Trophoblast cell (in vitro differentiated cells and primary cell): ENCODE measurements around the gene MPC1.

Experiments used
- DNase-seq, 2 donors: peaks; one replicate each; pipeline ENCODE4 v3.0.0-alpha.2; 2016
- H2AFZ ChIP-seq: 2 replicates; pipeline ENCODE4 v1.6.1; 2013; ENCODE audit warnings: low read length, moderate library complexity, mild to moderate bottlenecking; ENCODE audit not compliant: insufficient read depth, poor library complexity
- H2AK5ac ChIP-seq: 2 replicates; pipeline ENCODE4 v1.6.1; 2013; ENCODE audit warnings: mild to moderate bottlenecking, low read length
- H2BK120ac ChIP-seq: 2 replicates; pipeline ENCODE4 v1.6.1; 2013; ENCODE audit warnings: low read length, mild to moderate bottlenecking, moderate library complexity; ENCODE audit not compliant: insufficient read depth, poor library complexity
- H2BK12ac ChIP-seq: 2 replicates; pipeline ENCODE4 v1.6.1; 2013; ENCODE audit warnings: mild to moderate bottlenecking, low read length, moderate library complexity
- H2BK5ac ChIP-seq: 2 replicates; pipeline ENCODE4 v1.6.1; 2013; ENCODE audit warnings: low read length, low read depth, moderate library complexity, mild to moderate bottlenecking; ENCODE audit not compliant: poor library complexity
- H3K14ac ChIP-seq: 2 replicates; pipeline ENCODE4 v1.6.1; 2013; ENCODE audit warnings: mild to moderate bottlenecking, low read length
- H3K18ac ChIP-seq: 2 replicates; pipeline ENCODE4 v1.6.1; 2013; ENCODE audit warnings: mild to moderate bottlenecking, low read length
- H3K23ac ChIP-seq: 2 replicates; pipeline ENCODE4 v1.6.1; 2013; ENCODE audit warnings: low read length
- H3K27ac ChIP-seq: 2 replicates; pipeline ENCODE4 v1.5.1; 2013; ENCODE audit warnings: low read depth, mild to moderate bottlenecking, inconsistent platforms, low read length, moderate library complexity
- H3K27me3 ChIP-seq: 2 replicates; pipeline ENCODE4 v1.6.1; 2013; ENCODE audit warnings: inconsistent platforms, mild to moderate bottlenecking, low read length, moderate library complexity; ENCODE audit not compliant: insufficient read depth
- H3K36me3 ChIP-seq, 2 experiments: 1 replicate in 1 of 2; 2 replicates in 1 of 2; pipeline ENCODE4 v1.6.1; 2013; ENCODE audit warnings: low read length in 2 of 2, mild to moderate bottlenecking in 2 of 2, moderate library complexity in 1 of 2; ENCODE audit not compliant: insufficient read depth in 2 of 2, control insufficient read depth in 1 of 2
- H3K4ac ChIP-seq: 2 replicates; pipeline ENCODE4 v1.6.1; 2013; ENCODE audit warnings: low read depth, mild to moderate bottlenecking, low read length, moderate library complexity
- H3K4me1 ChIP-seq, 2 experiments: 1 replicate in 1 of 2; 2 replicates in 1 of 2; pipeline ENCODE4 v1.6.1; 2013; ENCODE audit warnings: low read length in 2 of 2, mild to moderate bottlenecking in 2 of 2, moderate library complexity in 1 of 2; ENCODE audit not compliant: insufficient read depth in 2 of 2, control insufficient read depth in 1 of 2
- H3K4me2 ChIP-seq: 2 replicates; pipeline ENCODE4 v1.6.1; 2013; ENCODE audit warnings: inconsistent platforms, mild to moderate bottlenecking, low read length, moderate library complexity
- H3K4me3 ChIP-seq: 2 replicates; pipeline ENCODE4 v1.5.1; 2013; ENCODE audit warnings: mild to moderate bottlenecking, low read depth, low read length, inconsistent platforms
- H3K79me1 ChIP-seq: one replicate; pipeline ENCODE4 v1.6.1; 2013; ENCODE audit warnings: low read length
- H3K79me2 ChIP-seq: 2 replicates; pipeline ENCODE4 v1.6.1; 2013; ENCODE audit warnings: low read length, mild to moderate bottlenecking; ENCODE audit not compliant: control insufficient read depth, insufficient read depth, poor library complexity
- H3K9ac ChIP-seq: 2 replicates; pipeline ENCODE4 v1.6.1; 2013; ENCODE audit warnings: mild to moderate bottlenecking, low read length
- H3K9me3 ChIP-seq: 2 replicates; pipeline ENCODE4 v1.6.1; 2013; ENCODE audit warnings: low read depth, mild to moderate bottlenecking, control low read depth, inconsistent platforms, low read length; ENCODE audit not compliant: insufficient read depth
- H4K12ac ChIP-seq: 2 replicates; pipeline ENCODE4 v1.6.1; 2013; ENCODE audit warnings: low read depth, mild to moderate bottlenecking, low read length, moderate library complexity
- H4K8ac ChIP-seq: 2 replicates; pipeline ENCODE4 v1.6.1; 2013; ENCODE audit warnings: low read depth, mild to moderate bottlenecking, low read length, moderate library complexity
- H4K91ac ChIP-seq: one replicate; pipeline ENCODE4 v1.6.1; 2013; ENCODE audit warnings: low read depth, mild to moderate bottlenecking, low read length, moderate library complexity
- whole genome bisulfite sequencing: extraction: QIAGEN DNeasy Blood & Tissue Kit; methylation state at CpG from one replicate; pipeline ENCODE4 v1.1.7; 2013; ENCODE audit warnings: missing lambda C conversion rate; ENCODE audit not compliant: insufficient read length, insufficient coverage; ENCODE audit errors: extremely low coverage; 5-methylcytosine and 5-hydroxymethylcytosine counted together

Gene MPC1

GRCh38 chr6:166361077-166361429 lies 21.7 kb downstream of the MPC1 start:
- Histone ChIP-seq H4K8ac (no peak overlapping the region), H4K91ac (no peak overlapping the region), H3K18ac (no peak overlapping the region), H3K4me3 (no peak overlapping the region), H3K14ac (no peak overlapping the region), H3K79me2 (no peaks in the 10 kb centered on the region), H3K4ac (no peak overlapping the region), H3K27me3 (no peaks in the 10 kb centered on the region), H3K4me1 (peaks cover 2 to 4% of the 10 kb centered on the region in 2 experiments), H2BK120ac (no peak overlapping the region), H3K27ac (no peak overlapping the region), H4K12ac (no peak overlapping the region), H3K23ac (no peak overlapping the region), H2BK12ac (no peak overlapping the region), H2AFZ (no peak overlapping the region), H3K36me3 (peaks cover 0 to 4% of the 10 kb centered on the region in 2 experiments), H3K4me2 (no peak overlapping the region), H3K9ac (no peak overlapping the region), H2AK5ac (no peak overlapping the region), H3K9me3 (peaks cover 1% of the 10 kb centered on the region), H2BK5ac (no peak overlapping the region), H3K79me1 (no peaks in the 10 kb centered on the region)
- WGBS, result no CpG with 5 or more reads among the region's 3 CpGs
- DNase-seq, result peak; percentile 99

GRCh38 chr6:166360243-166361076 lies 22.3 kb downstream of the MPC1 start:
- peak overlapping the region; percentile 28 for H2BK120ac ChIP-seq
- H2BK12ac ChIP-seq, result no peak overlapping the region
- peak; percentile 45 to 72 for DNase-seq
- H3K79me2 ChIP-seq, result no peaks in the 10 kb centered on the region
- peaks cover 2 to 4% of the 10 kb centered on the region in 2 experiments for H3K4me1 ChIP-seq
- no CpG with 5 or more reads among the region's 8 CpGs for WGBS
- H3K27ac ChIP-seq, result peak overlapping the region; percentile 29
- H3K18ac ChIP-seq, result no peak overlapping the region
- no peak overlapping the region for H3K4me2 ChIP-seq
- H4K8ac ChIP-seq, result no peak overlapping the region
- peaks cover 3% of the 10 kb centered on the region for H3K9me3 ChIP-seq
- no peak overlapping the region for H2AK5ac ChIP-seq
- no peak overlapping the region for H4K12ac ChIP-seq
- H3K23ac ChIP-seq, result no peak overlapping the region
- H3K4me3 ChIP-seq, result no peak overlapping the region
- no peak overlapping the region for H4K91ac ChIP-seq
- no peak overlapping the region for H3K14ac ChIP-seq
- H3K36me3 ChIP-seq, result peaks cover 0 to 4% of the 10 kb centered on the region in 2 experiments
- no peak overlapping the region for H2BK5ac ChIP-seq
- H3K4ac ChIP-seq, result no peak overlapping the region
- H3K79me1 ChIP-seq, result no peaks in the 10 kb centered on the region
- H3K27me3 ChIP-seq, result no peaks in the 10 kb centered on the region
- H3K9ac ChIP-seq, result no peak overlapping the region
- H2AFZ ChIP-seq, result peak overlapping the region; percentile 18

- Histone ChIP-seq H3K9ac (peak overlapping the region; percentile 23), H4K8ac (no peak overlapping the region), H3K18ac (no peak overlapping the region), H4K12ac (no peak overlapping the region), H3K27ac (no peak overlapping the region), H2AK5ac (no peak overlapping the region), H2BK120ac (no peak overlapping the region), H3K27me3 (no peaks in the 10 kb centered on the region), H2AFZ (no peak overlapping the region), H2BK12ac (no peak overlapping the region), H2BK5ac (no peak overlapping the region), H3K79me2 (no peaks in the 10 kb centered on the region), H3K36me3 (no peaks in the 10 kb centered on the region), H3K79me1 (no peaks in the 10 kb centered on the region), H3K4me1 (peaks cover 1% of the 10 kb centered on the region in 2 experiments), H3K23ac (peak overlapping the region; percentile 17), H3K14ac (no peak overlapping the region), H3K4me3 (no peak overlapping the region), H4K91ac (no peak overlapping the region), H3K4me2 (no peak overlapping the region), H3K4ac (no peak overlapping the region), H3K9me3 (peaks cover 2% of the 10 kb centered on the region)
- no CpG with 5 or more reads among the region's 5 CpGs for WGBS
- DNase-seq, result no peak
These were observed 27.2 kb downstream of the MPC1 start for GRCh38 chr6:166355552-166355951.

- H3K18ac ChIP-seq, result no peak overlapping the region
- no peaks in the 10 kb centered on the region for H3K79me2 ChIP-seq
- no peaks in the 10 kb centered on the region for H3K4me1 ChIP-seq
- no peaks in the 10 kb centered on the region for H3K79me1 ChIP-seq
- no CpG with 5 or more reads among the region's 4 CpGs for WGBS
- H2BK120ac ChIP-seq, result no peak overlapping the region
- H3K27me3 ChIP-seq, result no peaks in the 10 kb centered on the region
- no peak overlapping the region for H3K9ac ChIP-seq
- H2AK5ac ChIP-seq, result no peak overlapping the region
- no peak overlapping the region for H4K12ac ChIP-seq
- H3K9me3 ChIP-seq, result peaks cover 2% of the 10 kb centered on the region
- H3K4me2 ChIP-seq, result no peak overlapping the region
- no peak overlapping the region for H2BK12ac ChIP-seq
- H2BK5ac ChIP-seq, result no peak overlapping the region
- DNase-seq, result no peak
- H4K91ac ChIP-seq, result no peak overlapping the region
- no peak overlapping the region for H3K4me3 ChIP-seq
- no peak overlapping the region for H3K14ac ChIP-seq
- no peak overlapping the region for H3K23ac ChIP-seq
- H3K36me3 ChIP-seq, result no peaks in the 10 kb centered on the region
- H2AFZ ChIP-seq, result no peak overlapping the region
- no peak overlapping the region for H4K8ac ChIP-seq
- no peak overlapping the region for H3K27ac ChIP-seq
- H3K4ac ChIP-seq, result no peak overlapping the region
These were observed 27.8 kb downstream of the MPC1 start for GRCh38 chr6:166354965-166355364.
